Neural cell (in vitro differentiated cells): ENCODE results near the gene TMEM135. TPM values are rescaled to one million over a fixed set of nuclear protein-coding genes. Genes with fewer than 3 reads are reported as not detected.

ENCODE experiments used
- H2AFZ ChIP-seq: fragments of 200-600, 300-800 bp; sonication (generic), shearing (Covaris generic); 2 replicates; pipeline ENCODE4 v1.6.0; 2014; ENCODE audit warnings: low read depth, mild to moderate bottlenecking, antibody characterized with exemption, low read length, moderate library complexity
- H3F3A ChIP-seq: fragments of 200-600 bp; shearing (Covaris generic); 2 replicates; pipeline ENCODE4 v1.6.1; 2016; ENCODE audit warnings: mild to moderate bottlenecking, moderate library complexity, mixed read lengths, antibody characterized with exemption, low read length; ENCODE audit not compliant: insufficient read depth, poor library complexity, severe bottlenecking
- H3K27ac ChIP-seq: fragments of 200-600, 300-800 bp; sonication (generic), shearing (Covaris generic); 2 replicates; pipeline ENCODE4 v1.5.1; 2014; ENCODE audit warnings: mild to moderate bottlenecking, low read length, moderate library complexity
- H3K27me3 ChIP-seq: fragments of 300-800, 200-600 bp; sonication (generic), shearing (Covaris generic); 2 replicates; pipeline ENCODE4 v1.6.0; 2014; ENCODE audit warnings: mild to moderate bottlenecking, low read depth, low read length, moderate library complexity; ENCODE audit not compliant: insufficient read depth
- H3K36me3 ChIP-seq: fragments of 300-800, 200-600 bp; sonication (generic), shearing (Covaris generic); 2 replicates; pipeline ENCODE4 v1.5.1; 2014; ENCODE audit warnings: mild to moderate bottlenecking, antibody characterized with exemption, low read length, moderate library complexity; ENCODE audit not compliant: insufficient read depth
- H3K4me2 ChIP-seq: fragments of 300-800, 200-600 bp; sonication (generic), shearing (Covaris generic); 2 replicates; pipeline ENCODE4 v1.6.0; 2014; ENCODE audit warnings: mild to moderate bottlenecking, low read length
- H3K4me3 ChIP-seq: fragments of 300-800, 200-600 bp; sonication (generic), shearing (Covaris generic); 2 replicates; pipeline ENCODE4 v1.5.1; 2014; ENCODE audit warnings: mild to moderate bottlenecking, low read length, moderate library complexity
- H3K79me2 ChIP-seq: fragments of 200-600 bp; shearing (Covaris generic); replicated peaks from 2 replicates; pipeline ENCODE4 v1.6.0; 2014; ENCODE audit warnings: mild to moderate bottlenecking, low read length, moderate library complexity; ENCODE audit not compliant: insufficient read depth
- H3K9ac ChIP-seq: fragments of 300-800, 200-600 bp; sonication (generic), shearing (Covaris generic); 2 replicates; pipeline ENCODE4 v1.6.1; 2016; ENCODE audit warnings: mild to moderate bottlenecking, low read length, mixed read lengths
- H3K9me2 ChIP-seq: fragments of 200-600 bp; shearing (Covaris generic); 2 replicates; pipeline ENCODE4 v1.6.1; 2016; ENCODE audit warnings: mild to moderate bottlenecking, low read length, mixed read lengths; ENCODE audit not compliant: insufficient read depth
- H3K9me3 ChIP-seq: fragments of 200-600, 300-800 bp; sonication (generic), shearing (Covaris generic); 2 replicates; pipeline ENCODE4 v1.6.1; 2016; ENCODE audit warnings: mild to moderate bottlenecking, mixed run types, low read length, moderate library complexity, mixed read lengths
- H4K20me1 ChIP-seq: fragments of 200-600 bp; shearing (Covaris generic); 2 replicates; pipeline ENCODE4 v1.6.1; 2016; ENCODE audit warnings: mild to moderate bottlenecking, mixed run types; ENCODE audit not compliant: insufficient read depth
- EP300 ChIP-seq: fragments of 450-650 bp; conservative IDR thresholded peaks from 2 replicates; pipeline ENCODE4 v1.6.1; 2014; ENCODE audit warnings: antibody characterized with exemption, mild to moderate bottlenecking, moderate library complexity; ENCODE audit not compliant: poor library complexity, severe bottlenecking
- EZH2 ChIP-seq: fragments of 200-600, 300-800 bp; shearing (Covaris generic), sonication (generic); IDR thresholded peaks from 2 replicates; pipeline ENCODE4 v1.6.1; 2014; ENCODE audit warnings: antibody characterized with exemption, low read length, borderline replicate concordance, mild to moderate bottlenecking; ENCODE audit not compliant: insufficient read depth, poor library complexity, severe bottlenecking
- MXI1 ChIP-seq: fragments of 450-650 bp; conservative IDR thresholded peaks from 2 replicates; pipeline ENCODE4 v1.6.1; 2014; ENCODE audit warnings: antibody characterized with exemption, mild to moderate bottlenecking; ENCODE audit not compliant: poor library complexity, severe bottlenecking
- POLR2AphosphoS5 ChIP-seq: IDR thresholded peaks from 2 replicates; pipeline ENCODE4 v1.6.1; 2012
- RAD21 ChIP-seq: fragments of 450-650 bp; conservative IDR thresholded peaks from 2 replicates; pipeline ENCODE4 v1.6.1; 2014; ENCODE audit warnings: antibody characterized with exemption, mild to moderate bottlenecking, moderate library complexity
- SMC3 ChIP-seq: fragments of 450-650 bp; conservative IDR thresholded peaks from 2 replicates; pipeline ENCODE4 v1.6.1; 2014; ENCODE audit warnings: antibody characterized with exemption, mild to moderate bottlenecking, moderate library complexity; ENCODE audit not compliant: poor library complexity
- TAF1 ChIP-seq: IDR thresholded peaks from 2 replicates; pipeline ENCODE4 v1.6.1; 2012; ENCODE audit warnings: low read depth
- polyA plus RNA-seq: library from polyadenylated mRNA; depleted of rRNA; stranded (reverse); fragments of >200 nt; gene quantifications from 2 replicates; pipeline ENCODE4 v1.2.3, GENCODE V29; 2014
- TF ChIP-seq, protein P1 (sequence below): IDR thresholded peaks from 2 replicates; pipeline ENCODE4 v1.6.1; 2012; ENCODE audit warnings: borderline replicate concordance
- TF ChIP-seq, protein P2 (sequence below): fragments of 450-650 bp; IDR thresholded peaks from 2 replicates; pipeline ENCODE4 v1.5.1; 2014; ENCODE audit warnings: antibody characterized with exemption, mild to moderate bottlenecking, moderate library complexity; ENCODE audit not compliant: poor library complexity, severe bottlenecking

The TMEM135 gene
- polyA plus RNA-seq, 1 donor from 2014 or later: 15.6 TPM

DNA sequence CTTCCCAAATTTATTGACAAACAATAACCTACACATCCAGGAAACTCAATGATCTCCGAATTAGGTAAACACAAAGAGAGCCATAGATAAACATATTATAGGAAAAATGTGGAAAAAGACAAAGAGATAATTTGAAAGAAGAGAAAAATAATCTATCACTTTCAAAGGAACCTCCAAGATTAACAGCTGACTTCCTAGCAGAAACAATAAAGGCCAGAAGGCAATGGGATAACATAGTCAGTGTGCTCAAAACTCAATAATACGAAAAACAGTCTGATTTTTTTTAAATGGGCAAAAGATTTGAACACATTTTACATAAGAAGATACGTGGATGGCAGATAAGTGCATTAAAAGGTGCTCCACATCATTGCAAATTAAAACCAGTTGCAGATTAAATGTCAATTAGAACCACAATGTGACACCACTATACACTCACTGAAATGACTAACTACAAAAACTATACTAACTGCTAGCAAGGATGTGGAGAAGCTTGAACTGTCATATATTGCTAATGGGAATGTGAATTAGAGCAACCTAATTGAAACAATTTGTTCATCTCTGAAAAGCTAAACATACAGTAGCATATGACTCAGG, 300.4 kb downstream of the TMEM135 start:
- no peak overlapping the region for H3K4me3 ChIP-seq
- no peak overlapping the region for H2AFZ ChIP-seq
- no peaks in the 10 kb centered on the region for H3F3A ChIP-seq
- no peak overlapping the region for H3K9ac ChIP-seq
- no peaks in the 10 kb centered on the region for H3K27me3 ChIP-seq
- no peak overlapping the region for H3K4me2 ChIP-seq
- TF ChIP-seq EP300: no peak
- no peak for TF ChIP-seq MXI1
- TF ChIP-seq POLR2AphosphoS5: no peak
- TF ChIP-seq SMC3: no peak
- TF ChIP-seq, protein P1, sequence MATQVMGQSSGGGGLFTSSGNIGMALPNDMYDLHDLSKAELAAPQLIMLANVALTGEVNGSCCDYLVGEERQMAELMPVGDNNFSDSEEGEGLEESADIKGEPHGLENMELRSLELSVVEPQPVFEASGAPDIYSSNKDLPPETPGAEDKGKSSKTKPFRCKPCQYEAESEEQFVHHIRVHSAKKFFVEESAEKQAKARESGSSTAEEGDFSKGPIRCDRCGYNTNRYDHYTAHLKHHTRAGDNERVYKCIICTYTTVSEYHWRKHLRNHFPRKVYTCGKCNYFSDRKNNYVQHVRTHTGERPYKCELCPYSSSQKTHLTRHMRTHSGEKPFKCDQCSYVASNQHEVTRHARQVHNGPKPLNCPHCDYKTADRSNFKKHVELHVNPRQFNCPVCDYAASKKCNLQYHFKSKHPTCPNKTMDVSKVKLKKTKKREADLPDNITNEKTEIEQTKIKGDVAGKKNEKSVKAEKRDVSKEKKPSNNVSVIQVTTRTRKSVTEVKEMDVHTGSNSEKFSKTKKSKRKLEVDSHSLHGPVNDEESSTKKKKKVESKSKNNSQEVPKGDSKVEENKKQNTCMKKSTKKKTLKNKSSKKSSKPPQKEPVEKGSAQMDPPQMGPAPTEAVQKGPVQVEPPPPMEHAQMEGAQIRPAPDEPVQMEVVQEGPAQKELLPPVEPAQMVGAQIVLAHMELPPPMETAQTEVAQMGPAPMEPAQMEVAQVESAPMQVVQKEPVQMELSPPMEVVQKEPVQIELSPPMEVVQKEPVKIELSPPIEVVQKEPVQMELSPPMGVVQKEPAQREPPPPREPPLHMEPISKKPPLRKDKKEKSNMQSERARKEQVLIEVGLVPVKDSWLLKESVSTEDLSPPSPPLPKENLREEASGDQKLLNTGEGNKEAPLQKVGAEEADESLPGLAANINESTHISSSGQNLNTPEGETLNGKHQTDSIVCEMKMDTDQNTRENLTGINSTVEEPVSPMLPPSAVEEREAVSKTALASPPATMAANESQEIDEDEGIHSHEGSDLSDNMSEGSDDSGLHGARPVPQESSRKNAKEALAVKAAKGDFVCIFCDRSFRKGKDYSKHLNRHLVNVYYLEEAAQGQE: no peak
- TF ChIP-seq EZH2: no peak
- no peak for TF ChIP-seq RAD21
- no peak for TF ChIP-seq TAF1
- TF ChIP-seq, protein P2, sequence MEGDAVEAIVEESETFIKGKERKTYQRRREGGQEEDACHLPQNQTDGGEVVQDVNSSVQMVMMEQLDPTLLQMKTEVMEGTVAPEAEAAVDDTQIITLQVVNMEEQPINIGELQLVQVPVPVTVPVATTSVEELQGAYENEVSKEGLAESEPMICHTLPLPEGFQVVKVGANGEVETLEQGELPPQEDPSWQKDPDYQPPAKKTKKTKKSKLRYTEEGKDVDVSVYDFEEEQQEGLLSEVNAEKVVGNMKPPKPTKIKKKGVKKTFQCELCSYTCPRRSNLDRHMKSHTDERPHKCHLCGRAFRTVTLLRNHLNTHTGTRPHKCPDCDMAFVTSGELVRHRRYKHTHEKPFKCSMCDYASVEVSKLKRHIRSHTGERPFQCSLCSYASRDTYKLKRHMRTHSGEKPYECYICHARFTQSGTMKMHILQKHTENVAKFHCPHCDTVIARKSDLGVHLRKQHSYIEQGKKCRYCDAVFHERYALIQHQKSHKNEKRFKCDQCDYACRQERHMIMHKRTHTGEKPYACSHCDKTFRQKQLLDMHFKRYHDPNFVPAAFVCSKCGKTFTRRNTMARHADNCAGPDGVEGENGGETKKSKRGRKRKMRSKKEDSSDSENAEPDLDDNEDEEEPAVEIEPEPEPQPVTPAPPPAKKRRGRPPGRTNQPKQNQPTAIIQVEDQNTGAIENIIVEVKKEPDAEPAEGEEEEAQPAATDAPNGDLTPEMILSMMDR: no peak
- H4K20me1 ChIP-seq: no peaks in the 10 kb centered on the region
- H3K36me3 ChIP-seq: no peaks in the 10 kb centered on the region
- no peaks in the 10 kb centered on the region for H3K9me2 ChIP-seq
- H3K9me3 ChIP-seq: no peaks in the 10 kb centered on the region
- no peak overlapping the region for H3K27ac ChIP-seq
- H3K79me2 ChIP-seq: no peaks in the 10 kb centered on the region

DNA sequence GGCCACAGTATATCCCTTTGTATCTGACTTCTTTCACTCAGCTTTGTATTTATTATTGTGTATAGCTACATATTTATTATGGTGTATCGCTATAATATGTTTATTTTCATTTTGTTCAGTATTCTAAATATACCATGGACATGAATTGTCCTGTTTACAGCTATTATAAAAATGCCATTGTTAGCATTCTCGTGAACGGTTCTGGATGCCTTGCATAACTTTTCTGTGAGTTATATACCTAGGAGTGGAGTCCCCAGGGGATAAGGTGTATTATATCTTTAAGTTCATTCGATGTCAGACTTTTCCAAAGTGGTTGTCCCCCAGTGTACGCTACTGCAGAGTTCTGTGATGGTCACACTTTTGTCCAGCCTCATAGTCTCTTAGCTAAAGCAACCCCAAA, 301.7 kb downstream of the TMEM135 start:
- H3K27me3 ChIP-seq: no peaks in the 10 kb centered on the region
- H4K20me1 ChIP-seq: no peaks in the 10 kb centered on the region
- H3F3A ChIP-seq: no peaks in the 10 kb centered on the region
- H3K4me3 ChIP-seq: no peak overlapping the region
- no peak overlapping the region for H3K27ac ChIP-seq
- no peaks in the 10 kb centered on the region for H3K9me3 ChIP-seq
- no peak overlapping the region for H3K9ac ChIP-seq
- no peak overlapping the region for H3K4me2 ChIP-seq
- TF ChIP-seq RAD21 (no peak), MXI1 (no peak), SMC3 (no peak), TAF1 (no peak), POLR2AphosphoS5 (no peak), EP300 (no peak), EZH2 (no peak)
- TF ChIP-seq, protein P1: no peak
- TF ChIP-seq, protein P2: no peak
- no peaks in the 10 kb centered on the region for H3K79me2 ChIP-seq
- no peaks in the 10 kb centered on the region for H3K36me3 ChIP-seq
- H2AFZ ChIP-seq: no peak overlapping the region
- no peaks in the 10 kb centered on the region for H3K9me2 ChIP-seq
